ENCODE measurements around the gene LIPC. TPM values are rescaled to one million over a fixed set of nuclear protein-coding genes. Genes with fewer than 3 reads are reported as not detected.

The LIPC gene
- total and polyA plus RNA-seq, 2 of the 4 experiments (the other 2 are of a cell fraction) = 0.07 TPM; not detected in 1

DNA sequence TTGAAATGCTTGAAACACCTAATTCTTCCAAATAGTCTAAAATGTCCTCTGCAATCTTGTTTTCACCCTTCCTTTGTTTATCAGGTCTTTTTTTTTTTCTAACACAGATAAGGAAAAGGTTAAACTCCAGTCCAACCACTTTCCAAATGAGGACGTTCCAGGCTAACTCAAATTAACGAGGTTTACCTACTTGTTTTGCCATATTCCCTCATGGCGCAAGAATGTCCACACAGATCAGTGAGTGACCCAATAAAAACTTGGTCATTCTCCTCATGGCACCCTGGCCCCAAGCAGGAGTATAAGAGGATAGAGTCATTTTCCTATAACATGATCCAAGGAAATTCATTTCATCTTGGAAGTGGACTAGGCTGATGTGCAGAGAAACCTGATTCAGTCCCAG is 6.6 kb upstream of the LIPC start:
- Histone ChIP-seq H3K27ac (ENCODE audit: insufficient read depth, low read length) (no peak overlapping the region), H4K91ac (ENCODE audit: insufficient read depth, low read depth, low read length) (no peak overlapping the region; the same call in 1 of the 2 replicates)

More for the DNA sequence above, 6.6 kb upstream of the LIPC start:
- Histone ChIP-seq H3K56ac (ENCODE audit: extremely low read depth, insufficient read depth, low read length) (no peak overlapping the region), H3K4me1 (ENCODE audit: control insufficient read depth, insufficient read depth, low read length) (0 out of 2 replicates have a peak, but pooled peaks cover 1% of the 10 kb centered on the region), H3K4me3 (ENCODE audit: insufficient read depth, low read depth, low read length) (no peak overlapping the region), H2AK5ac (ENCODE audit: low read depth, low read length) (no peak overlapping the region), H3K9me3 (ENCODE audit: control insufficient read depth, insufficient read depth, low read length) (no peaks in the 10 kb centered on the region), H4K20me1 (ENCODE audit: insufficient read depth, low read length) (no peaks in the 10 kb centered on the region), H3K79me1 (ENCODE audit: low read depth in 1 of 2, low read length in 2 of 2) (no peaks in the 10 kb centered on the region), H2AFZ (replicated peaks; ENCODE audit: low read length, poor library complexity) (no peak overlapping the region), H2AK9ac (replicated peaks; ENCODE audit: low read depth, low read length, poor library complexity) (no peak overlapping the region), H4K5ac (ENCODE audit: low read depth, low read length) (no peak overlapping the region), H2BK15ac (ENCODE audit: low read depth, low read length) (peak overlapping the region; percentile 10; the same call in 1 of the 3 replicates), H4K8ac (ENCODE audit: low read depth in 2 of 2, low read length in 2 of 2) (no peak overlapping the region), H2BK5ac (ENCODE audit: low read depth, low read length, poor library complexity, severe bottlenecking) (no peak overlapping the region), H3K9ac (ENCODE audit: low read depth, low read length) (no peak overlapping the region), H3K36me3 (ENCODE audit: control insufficient read depth, insufficient read depth, low read length) (no peaks in the 10 kb centered on the region), H3K27me3 (ENCODE audit: control insufficient read depth, insufficient read depth, low read length) (no peaks in the 10 kb centered on the region), H3K14ac (replicated peaks; ENCODE audit: low read depth, low read length) (peak overlapping the region; percentile 31; the same call in 1 of the 2 replicates), H3K23ac (ENCODE audit: low read depth, low read length) (no peak overlapping the region), H3K9me1 (ENCODE audit: insufficient read depth, low read length) (0 out of 2 replicates have a peak, but pooled peaks cover under 1% of the 10 kb centered on the region), H2BK20ac (ENCODE audit: low read depth, low read length) (no peak overlapping the region), H2BK120ac (ENCODE audit: low read depth, low read length) (no peak overlapping the region), H3K18ac (ENCODE audit: low read depth, low read length) (no peak overlapping the region), H3K4ac (ENCODE audit: low read depth, low read length) (no peak overlapping the region), H3K4me2 (ENCODE audit: low read depth, low read length) (no peak overlapping the region)
- no peak for TF ChIP-seq RAD21 (IDR thresholded peaks at IDR 0.05; ENCODE audit: low read length)
- TF ChIP-seq FOS (IDR thresholded peaks at IDR 0.05; ENCODE audit: low read depth, low read length) = no peak
- TF ChIP-seq, protein P1, sequence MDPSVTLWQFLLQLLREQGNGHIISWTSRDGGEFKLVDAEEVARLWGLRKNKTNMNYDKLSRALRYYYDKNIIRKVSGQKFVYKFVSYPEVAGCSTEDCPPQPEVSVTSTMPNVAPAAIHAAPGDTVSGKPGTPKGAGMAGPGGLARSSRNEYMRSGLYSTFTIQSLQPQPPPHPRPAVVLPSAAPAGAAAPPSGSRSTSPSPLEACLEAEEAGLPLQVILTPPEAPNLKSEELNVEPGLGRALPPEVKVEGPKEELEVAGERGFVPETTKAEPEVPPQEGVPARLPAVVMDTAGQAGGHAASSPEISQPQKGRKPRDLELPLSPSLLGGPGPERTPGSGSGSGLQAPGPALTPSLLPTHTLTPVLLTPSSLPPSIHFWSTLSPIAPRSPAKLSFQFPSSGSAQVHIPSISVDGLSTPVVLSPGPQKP (IDR thresholded peaks at IDR 0.05; ENCODE audit: borderline replicate concordance, low read depth, low read length) = no peak
- no peak for TF ChIP-seq MXI1 (IDR thresholded peaks at IDR 0.05; ENCODE audit: borderline replicate concordance, low read depth, low read length)
- no peak for TF ChIP-seq MAZ (IDR thresholded peaks at IDR 0.05; ENCODE audit: borderline replicate concordance, low read depth, low read length)
- no peak for TF ChIP-seq CHD1 (IDR thresholded peaks at IDR 0.05; ENCODE audit: low read depth, low read length)
- no peak for TF ChIP-seq MAFK (IDR thresholded peaks at IDR 0.05; ENCODE audit: low read depth, low read length)
- no peak for TF ChIP-seq RFX5 (IDR thresholded peaks at IDR 0.05; ENCODE audit: low read depth, low read length)
- TF ChIP-seq NFE2L2 (IDR thresholded peaks at IDR 0.05; ENCODE audit: low read depth, low read length) = no peak
- TF ChIP-seq, protein P2, sequence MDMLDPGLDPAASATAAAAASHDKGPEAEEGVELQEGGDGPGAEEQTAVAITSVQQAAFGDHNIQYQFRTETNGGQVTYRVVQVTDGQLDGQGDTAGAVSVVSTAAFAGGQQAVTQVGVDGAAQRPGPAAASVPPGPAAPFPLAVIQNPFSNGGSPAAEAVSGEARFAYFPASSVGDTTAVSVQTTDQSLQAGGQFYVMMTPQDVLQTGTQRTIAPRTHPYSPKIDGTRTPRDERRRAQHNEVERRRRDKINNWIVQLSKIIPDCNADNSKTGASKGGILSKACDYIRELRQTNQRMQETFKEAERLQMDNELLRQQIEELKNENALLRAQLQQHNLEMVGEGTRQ (IDR thresholded peaks at IDR 0.05; ENCODE audit: low read depth, low read length) = no peak
- TF ChIP-seq, protein P3, sequence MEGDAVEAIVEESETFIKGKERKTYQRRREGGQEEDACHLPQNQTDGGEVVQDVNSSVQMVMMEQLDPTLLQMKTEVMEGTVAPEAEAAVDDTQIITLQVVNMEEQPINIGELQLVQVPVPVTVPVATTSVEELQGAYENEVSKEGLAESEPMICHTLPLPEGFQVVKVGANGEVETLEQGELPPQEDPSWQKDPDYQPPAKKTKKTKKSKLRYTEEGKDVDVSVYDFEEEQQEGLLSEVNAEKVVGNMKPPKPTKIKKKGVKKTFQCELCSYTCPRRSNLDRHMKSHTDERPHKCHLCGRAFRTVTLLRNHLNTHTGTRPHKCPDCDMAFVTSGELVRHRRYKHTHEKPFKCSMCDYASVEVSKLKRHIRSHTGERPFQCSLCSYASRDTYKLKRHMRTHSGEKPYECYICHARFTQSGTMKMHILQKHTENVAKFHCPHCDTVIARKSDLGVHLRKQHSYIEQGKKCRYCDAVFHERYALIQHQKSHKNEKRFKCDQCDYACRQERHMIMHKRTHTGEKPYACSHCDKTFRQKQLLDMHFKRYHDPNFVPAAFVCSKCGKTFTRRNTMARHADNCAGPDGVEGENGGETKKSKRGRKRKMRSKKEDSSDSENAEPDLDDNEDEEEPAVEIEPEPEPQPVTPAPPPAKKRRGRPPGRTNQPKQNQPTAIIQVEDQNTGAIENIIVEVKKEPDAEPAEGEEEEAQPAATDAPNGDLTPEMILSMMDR (conservative IDR thresholded peaks at IDR 0.05; ENCODE audit: low read depth, low read length) = no peak
- no peak for TF ChIP-seq CEBPB (IDR thresholded peaks at IDR 0.05; ENCODE audit: low read depth, low read length)
- intact Hi-C loops (cut with micrococcal nuclease) (no loop called here), in situ Hi-C loops (cut with MboI; ENCODE audit: low sequenced_read_pairs) (no loop called here), dilution Hi-C loops (cut with HindIII; ENCODE audit: low sequenced_read_pairs, unreplicated experiment) (no loop called here)
- DNase-seq (no peak), ATAC-seq (ENCODE audit: low read depth) (no peak)
- BruUV-seq (replicated peaks) = no TSS peak
- POLR2A ChIA-PET (ENCODE audit: unreplicated experiment) = no interaction called here
- WGBS, 2 experiments (ENCODE audit: extremely low coverage in 2 of 2, insufficient read length in 1 of 2) = no CpG with 5 or more reads among the region's 3 CpGs
- CTCF ChIA-PET = no interaction called here

All from IMR-90 (cell line).